Esophagus muscularis mucosa (tissue), 4 donors: ENCODE data around the gene FGFRL1. TPM values are rescaled to one million over a fixed set of nuclear protein-coding genes. Genes with fewer than 3 reads are reported as not detected.

Experiments
- DNase-seq: peaks from one replicate; pipeline ENCODE4 v3.0.0-alpha.2; 2017; ENCODE audit errors: extremely low spot score
- H3K27ac ChIP-seq, 4 donors: fragments of 200-600 bp; sonication (generic); replicated peaks in 1 of 4; 1 replicate in 3 of 4; 2 replicates in 1 of 4; pipeline ENCODE4 v1.5.1; 2016 to 2019; ENCODE audit warnings: mild to moderate bottlenecking in 1 of 4
- H3K27me3 ChIP-seq, 4 donors: fragments of 200-600 bp; sonication (generic); one replicate each; pipeline versions ENCODE4 v1.5.1 to v1.6.0; 2016 to 2019
- H3K36me3 ChIP-seq, 4 donors: fragments of 200-600 bp; sonication (generic); one replicate each; pipeline ENCODE4 v1.5.1; 2016 to 2019
- H3K4me1 ChIP-seq, 4 donors: fragments of 200-600 bp; sonication (generic); one replicate each; pipeline ENCODE4 v1.5.1; 2016 to 2019
- H3K4me3 ChIP-seq, 4 donors: fragments of 200-600 bp; sonication (generic); 1 replicate in 2 of 4; 2 replicates in 2 of 4; pipeline ENCODE4 v1.5.1; 2016 to 2019; ENCODE audit warnings: mild to moderate bottlenecking in 4 of 4, moderate library complexity in 1 of 4
- H3K9me3 ChIP-seq, 4 donors: fragments of 200-600 bp; sonication (generic); 1 replicate in 3 of 4; 2 replicates in 1 of 4; pipeline ENCODE4 v1.5.1; 2016 to 2019
- CTCF ChIP-seq, 3 experiments: fragments of 200-600 bp in 2 of 3; fragments of 450-650 bp in 1 of 3; sonication (generic) in 2 of 3; IDR thresholded peaks; one replicate each; pipeline ENCODE4 v1.5.1; 2017 to 2019; ENCODE audit warnings: antibody characterized with exemption in 3 of 3, mild to moderate bottlenecking in 2 of 3, moderate library complexity in 1 of 3
- EP300 ChIP-seq: sonication (generic); formaldehyde crosslinking; IDR thresholded peaks from one replicate; pipeline ENCODE4 v1.6.1; 2017; ENCODE audit warnings: antibody characterized with exemption
- POLR2A ChIP-seq: fragments of 450-650 bp; IDR thresholded peaks from one replicate; pipeline ENCODE4 v1.6.1; 2017; ENCODE audit warnings: antibody characterized with exemption, moderate library complexity, mild to moderate bottlenecking, low read depth
- POLR2AphosphoS5 ChIP-seq, 2 donors: sonication (generic); formaldehyde crosslinking; IDR thresholded peaks; one replicate each; pipeline ENCODE4 v1.6.1; 2017; ENCODE audit warnings: antibody characterized with exemption in 2 of 2
- WGBS: methylation state at CpG from one replicate; pipeline ENCODE4 v1.1.5; 2018; 5-methylcytosine and 5-hydroxymethylcytosine counted together
- intact Hi-C: fragments of 100-400 bp; cut with DNase I; formaldehyde crosslinking; loops from one replicate; pipeline ENCODE4 v1.15.1; 2023
- total RNA-seq, 4 donors: library from RNA; depleted of rRNA; stranded (reverse); fragments of >200 nt; gene quantifications; one replicate each; pipeline versions ENCODE4 v1.1.0 to v1.2.1, GENCODE V29; 2016

The FGFRL1 gene
- total RNA-seq, 4 donors from 2014 or later = 22.0 to 54.2 (median 32.5) TPM

- Histone ChIP-seq H3K27me3 (no peaks in the 10 kb centered on the region), H3K27ac (no peak overlapping the region), H3K9me3 (no peaks in the 10 kb centered on the region), H3K4me3 (peak overlapping the region in 2 of 4 donors; percentile 11 to 36), H3K36me3 (peaks cover 0 to 5% (median 2%) of the 10 kb centered on the region in 4 donors), H3K4me1 (peaks cover 24 to 34% (median 28%) of the 10 kb centered on the region in 4 donors)
- intact Hi-C loops = no loop called here
- DNase-seq = no peak
- TF ChIP-seq POLR2AphosphoS5 (IDR thresholded peaks at IDR 0.05) (no peak), EP300 (no peak), CTCF (IDR thresholded peaks at IDR 0.05) (no peak), POLR2A (no peak)
- WGBS = 88% methylated on average over 15 of the region's 15 CpGs
These were observed 26.9 kb upstream of the FGFRL1 start for GRCh38 chr4:984336-985054.

GRCh38 chr4:985123-985830 lies 26.1 kb upstream of the FGFRL1 start:
- 69% methylated on average over 13 of the region's 23 CpGs for WGBS
- Histone ChIP-seq H3K27ac (no peak overlapping the region), H3K27me3 (no peaks in the 10 kb centered on the region), H3K4me3 (peak overlapping the region in 2 of 4 donors; percentile 11 to 36), H3K9me3 (no peaks in the 10 kb centered on the region), H3K36me3 (peaks cover 0 to 13% (median 8%) of the 10 kb centered on the region in 4 donors), H3K4me1 (peaks cover 24 to 34% (median 28%) of the 10 kb centered on the region in 4 donors)
- intact Hi-C loops = no loop called here
- no peak for TF ChIP-seq CTCF (IDR thresholded peaks at IDR 0.05)
- no peak for TF ChIP-seq POLR2A
- TF ChIP-seq POLR2AphosphoS5 (IDR thresholded peaks at IDR 0.05) = no peak
- no peak for TF ChIP-seq EP300
- no peak for DNase-seq

GRCh38 chr4:986428-986878 lies 25.0 kb upstream of the FGFRL1 start:
- no peak for DNase-seq
- peaks cover 0 to 24% (median 15%) of the 10 kb centered on the region in 4 donors for H3K36me3 ChIP-seq
- no peaks in the 10 kb centered on the region for H3K9me3 ChIP-seq
- peak overlapping the region; percentile 42 to 69 (median 54) for H3K27ac ChIP-seq
- TF ChIP-seq POLR2AphosphoS5 (IDR thresholded peaks at IDR 0.05) (no peak), EP300 (no peak), POLR2A (no peak), CTCF (IDR thresholded peaks at IDR 0.05) (no peak)
- peak overlapping the region; percentile 64 to 89 (median 78) for H3K4me3 ChIP-seq
- peaks cover 24 to 34% (median 28%) of the 10 kb centered on the region in 4 donors for H3K4me1 ChIP-seq
- 5% methylated on average over 8 of the region's 14 CpGs for WGBS
- no peaks in the 10 kb centered on the region for H3K27me3 ChIP-seq
- intact Hi-C loops = no loop called here

- H3K9me3 ChIP-seq = no peaks in the 10 kb centered on the region
- WGBS = no CpG with 5 or more reads among the region's 69 CpGs
- TF ChIP-seq POLR2A (no peak), POLR2AphosphoS5 (IDR thresholded peaks at IDR 0.05) (peak in 1 of 2 donors; percentile 53), CTCF (IDR thresholded peaks at IDR 0.05) (peak; percentile 26 to 41 (median 37)), EP300 (no peak)
- DNase-seq = peak; percentile 95
- intact Hi-C loops = no loop called here
- peak within 1 kb of the TSS; percentile 42 to 69 (median 54) for H3K27ac ChIP-seq
- H3K36me3 ChIP-seq = peaks cover 0 to 30% (median 18%) of the 10 kb centered on the region in 4 donors
- H3K4me1 ChIP-seq = peaks cover 24 to 34% (median 29%) of the 10 kb centered on the region in 4 donors
- H3K27me3 ChIP-seq = no peaks in the 10 kb centered on the region
- peak within 1 kb of the TSS; percentile 64 to 89 (median 78) for H3K4me3 ChIP-seq
These were observed 24.4 kb upstream of the FGFRL1 start, which contains the start of gene IDUA for GRCh38 chr4:986879-987623. Gene IDUA, plus strand, starts transcription at chr4:987044. Its CDS starts 41 bp downstream, at chr4:987085.
